WTC11 (cell line): ENCODE data around the gene BAK1.

Experiments
- ATF2 ChIP-seq: sonication (generic); formaldehyde crosslinking; IDR thresholded peaks from 2 replicates; pipeline ENCODE4 v1.8.1; 2022; ENCODE audit warnings: low read depth, missing genetic modification reagents, borderline replicate concordance
- ATF3 ChIP-seq: sonication (generic); formaldehyde crosslinking; conservative IDR thresholded peaks from 2 replicates; pipeline ENCODE4 v1.8.1; 2022; ENCODE audit warnings: mild to moderate bottlenecking, missing genetic modification reagents
- IRF2 ChIP-seq: sonication (generic); formaldehyde crosslinking; IDR thresholded peaks from 2 replicates; pipeline ENCODE4 v1.8.0; 2022; ENCODE audit warnings: low read depth, missing genetic modification reagents, borderline replicate concordance
- NFYB ChIP-seq: sonication (generic); formaldehyde crosslinking; conservative IDR thresholded peaks from 2 replicates; pipeline ENCODE4 v1.8.0; 2022; ENCODE audit warnings: low read depth, missing genetic modification reagents
- RELA ChIP-seq: sonication (generic); formaldehyde crosslinking; IDR thresholded peaks from 2 replicates; pipeline ENCODE4 v1.8.1; 2022; ENCODE audit warnings: missing genetic modification reagents, mild to moderate bottlenecking, borderline replicate concordance
- SP1 ChIP-seq: sonication (generic); formaldehyde crosslinking; conservative IDR thresholded peaks from 2 replicates; pipeline ENCODE4 v1.8.1; 2022; ENCODE audit warnings: missing genetic modification reagents
- TEAD4 ChIP-seq: sonication (generic); formaldehyde crosslinking; IDR thresholded peaks from 2 replicates; pipeline ENCODE4 v1.8.0; 2022; ENCODE audit warnings: mild to moderate bottlenecking, missing genetic modification reagents
- TF ChIP-seq, protein P1 (sequence below): fragments of 200-600 bp; IDR thresholded peaks from 2 replicates; pipeline ENCODE4 v1.8.0; 2022; ENCODE audit warnings: antibody characterized with exemption

- TF ChIP-seq, protein P1, sequence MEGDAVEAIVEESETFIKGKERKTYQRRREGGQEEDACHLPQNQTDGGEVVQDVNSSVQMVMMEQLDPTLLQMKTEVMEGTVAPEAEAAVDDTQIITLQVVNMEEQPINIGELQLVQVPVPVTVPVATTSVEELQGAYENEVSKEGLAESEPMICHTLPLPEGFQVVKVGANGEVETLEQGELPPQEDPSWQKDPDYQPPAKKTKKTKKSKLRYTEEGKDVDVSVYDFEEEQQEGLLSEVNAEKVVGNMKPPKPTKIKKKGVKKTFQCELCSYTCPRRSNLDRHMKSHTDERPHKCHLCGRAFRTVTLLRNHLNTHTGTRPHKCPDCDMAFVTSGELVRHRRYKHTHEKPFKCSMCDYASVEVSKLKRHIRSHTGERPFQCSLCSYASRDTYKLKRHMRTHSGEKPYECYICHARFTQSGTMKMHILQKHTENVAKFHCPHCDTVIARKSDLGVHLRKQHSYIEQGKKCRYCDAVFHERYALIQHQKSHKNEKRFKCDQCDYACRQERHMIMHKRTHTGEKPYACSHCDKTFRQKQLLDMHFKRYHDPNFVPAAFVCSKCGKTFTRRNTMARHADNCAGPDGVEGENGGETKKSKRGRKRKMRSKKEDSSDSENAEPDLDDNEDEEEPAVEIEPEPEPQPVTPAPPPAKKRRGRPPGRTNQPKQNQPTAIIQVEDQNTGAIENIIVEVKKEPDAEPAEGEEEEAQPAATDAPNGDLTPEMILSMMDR = no peak
- no peak for TF ChIP-seq NFYB (CRISPR knock-in tag)
- no peak for TF ChIP-seq TEAD4 (CRISPR knock-in tag)
- no peak for TF ChIP-seq SP1
- no peak for TF ChIP-seq IRF2 (CRISPR knock-in tag)
- TF ChIP-seq RELA (CRISPR knock-in tag) = no peak
- TF ChIP-seq ATF3 (CRISPR knock-in tag) = no peak
- no peak for TF ChIP-seq ATF2 (CRISPR knock-in tag)
Measured at GRCh38 chr6:33597551-33598322, 17.7 kb upstream of the BAK1 start.
